ENCODE data around the gene ACP5.

DNA sequence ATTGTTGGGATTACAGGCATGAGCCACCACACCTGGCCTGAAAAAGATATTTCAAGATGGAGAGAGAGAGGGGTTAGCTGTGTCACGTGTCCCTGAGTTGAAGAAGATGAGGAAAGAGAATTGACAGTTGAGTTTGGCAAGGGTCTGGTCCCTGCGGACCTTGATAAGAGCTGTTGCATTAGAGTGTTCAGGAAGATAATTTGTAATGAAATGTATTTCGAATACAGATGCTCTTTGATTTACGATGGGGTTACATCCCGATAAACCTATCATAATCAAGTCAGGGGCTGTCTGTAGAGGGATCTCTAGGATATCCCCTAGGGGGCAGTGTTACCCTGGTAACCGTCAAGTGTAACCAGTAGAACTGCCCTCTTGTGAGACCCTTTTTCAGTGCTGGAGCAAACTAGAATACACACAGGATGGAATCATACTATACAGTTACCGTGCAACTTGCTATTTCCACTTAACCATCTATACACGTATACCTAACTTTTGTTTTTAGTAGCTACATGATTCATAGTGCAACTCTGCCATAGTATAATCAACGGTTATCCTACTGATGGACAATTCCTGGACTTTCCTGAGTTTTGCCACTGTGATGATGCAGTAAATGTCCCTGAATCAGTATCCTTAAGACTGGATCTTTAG lies 16.9 kb downstream of the ACP5 start:
- no peak for TF ChIP-seq POLR2A (IDR thresholded peaks at IDR 0.05)
- TF ChIP-seq, protein P1, sequence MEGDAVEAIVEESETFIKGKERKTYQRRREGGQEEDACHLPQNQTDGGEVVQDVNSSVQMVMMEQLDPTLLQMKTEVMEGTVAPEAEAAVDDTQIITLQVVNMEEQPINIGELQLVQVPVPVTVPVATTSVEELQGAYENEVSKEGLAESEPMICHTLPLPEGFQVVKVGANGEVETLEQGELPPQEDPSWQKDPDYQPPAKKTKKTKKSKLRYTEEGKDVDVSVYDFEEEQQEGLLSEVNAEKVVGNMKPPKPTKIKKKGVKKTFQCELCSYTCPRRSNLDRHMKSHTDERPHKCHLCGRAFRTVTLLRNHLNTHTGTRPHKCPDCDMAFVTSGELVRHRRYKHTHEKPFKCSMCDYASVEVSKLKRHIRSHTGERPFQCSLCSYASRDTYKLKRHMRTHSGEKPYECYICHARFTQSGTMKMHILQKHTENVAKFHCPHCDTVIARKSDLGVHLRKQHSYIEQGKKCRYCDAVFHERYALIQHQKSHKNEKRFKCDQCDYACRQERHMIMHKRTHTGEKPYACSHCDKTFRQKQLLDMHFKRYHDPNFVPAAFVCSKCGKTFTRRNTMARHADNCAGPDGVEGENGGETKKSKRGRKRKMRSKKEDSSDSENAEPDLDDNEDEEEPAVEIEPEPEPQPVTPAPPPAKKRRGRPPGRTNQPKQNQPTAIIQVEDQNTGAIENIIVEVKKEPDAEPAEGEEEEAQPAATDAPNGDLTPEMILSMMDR (IDR thresholded peaks at IDR 0.05), result peak; percentile 65 to 74 (median 70)
